Measurements from ENCODE around the gene POLRMT.

DNA sequence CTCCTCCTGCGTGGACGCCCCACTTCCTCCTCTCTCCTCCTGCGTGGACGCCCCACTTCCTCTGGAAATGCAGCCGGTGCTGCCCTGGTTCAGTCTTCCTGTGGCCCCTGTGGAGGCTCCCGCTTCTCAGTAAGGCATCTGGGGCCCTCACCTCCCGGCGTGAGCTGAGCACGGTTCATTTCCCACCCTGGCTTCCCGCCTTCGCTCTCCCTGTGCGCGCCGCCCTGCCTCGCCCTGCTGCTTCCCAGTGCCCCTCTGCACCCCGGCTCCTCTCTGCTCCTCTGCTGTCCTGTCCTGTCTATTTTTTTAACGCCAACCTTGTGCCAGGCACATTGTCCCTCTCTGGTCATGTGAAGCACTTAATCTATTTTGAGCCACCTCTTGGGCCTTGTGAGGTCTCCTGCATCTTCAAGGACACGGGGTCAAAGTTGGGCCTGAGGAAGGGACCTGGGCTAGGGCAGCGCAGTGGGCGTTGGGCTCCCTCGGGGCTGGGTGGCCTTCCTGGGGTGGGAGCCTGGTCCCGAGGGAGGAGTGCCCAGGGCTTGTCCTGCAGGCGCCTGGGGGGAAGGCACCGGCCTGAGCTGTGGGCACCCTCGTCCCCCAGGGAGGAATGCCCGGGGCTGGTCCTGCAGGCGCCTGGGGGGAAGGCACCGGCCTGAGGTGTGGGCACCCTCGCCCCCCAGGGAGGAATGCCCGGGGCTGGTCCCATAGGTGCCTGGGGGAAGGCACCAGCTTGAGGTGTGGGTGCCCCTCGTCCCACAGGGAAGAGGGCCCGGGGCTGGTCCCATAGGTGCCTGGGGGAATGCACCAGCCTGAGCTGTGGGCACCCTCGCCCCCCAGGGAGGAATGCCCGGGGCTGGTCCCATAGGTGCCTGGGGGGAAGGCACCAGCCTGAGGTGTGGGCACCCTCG lies 30.7 kb downstream of the POLRMT start:
- TF ChIP-seq CTCF (IDR thresholded peaks at IDR 0.05) (no peak), POLR2A (IDR thresholded peaks at IDR 0.05) (no peak)
